GM18508 (cell line): ENCODE data around the gene LAMA3.
"Not testable (repeated sequence)": the region's sequence is repeated elsewhere in the genome, so short reads cannot be mapped to it uniquely, and the experiment has no call there.

Experiments used
- ATAC-seq: cut with Tn5 transposase; IDR thresholded peaks from one replicate; pipeline ENCODE4 v1.9.1; 2021; ENCODE audit warnings: moderate number of reproducible peaks; ENCODE audit not compliant: insufficient read depth, unreplicated experiment

LAMA3 gene

DNA sequence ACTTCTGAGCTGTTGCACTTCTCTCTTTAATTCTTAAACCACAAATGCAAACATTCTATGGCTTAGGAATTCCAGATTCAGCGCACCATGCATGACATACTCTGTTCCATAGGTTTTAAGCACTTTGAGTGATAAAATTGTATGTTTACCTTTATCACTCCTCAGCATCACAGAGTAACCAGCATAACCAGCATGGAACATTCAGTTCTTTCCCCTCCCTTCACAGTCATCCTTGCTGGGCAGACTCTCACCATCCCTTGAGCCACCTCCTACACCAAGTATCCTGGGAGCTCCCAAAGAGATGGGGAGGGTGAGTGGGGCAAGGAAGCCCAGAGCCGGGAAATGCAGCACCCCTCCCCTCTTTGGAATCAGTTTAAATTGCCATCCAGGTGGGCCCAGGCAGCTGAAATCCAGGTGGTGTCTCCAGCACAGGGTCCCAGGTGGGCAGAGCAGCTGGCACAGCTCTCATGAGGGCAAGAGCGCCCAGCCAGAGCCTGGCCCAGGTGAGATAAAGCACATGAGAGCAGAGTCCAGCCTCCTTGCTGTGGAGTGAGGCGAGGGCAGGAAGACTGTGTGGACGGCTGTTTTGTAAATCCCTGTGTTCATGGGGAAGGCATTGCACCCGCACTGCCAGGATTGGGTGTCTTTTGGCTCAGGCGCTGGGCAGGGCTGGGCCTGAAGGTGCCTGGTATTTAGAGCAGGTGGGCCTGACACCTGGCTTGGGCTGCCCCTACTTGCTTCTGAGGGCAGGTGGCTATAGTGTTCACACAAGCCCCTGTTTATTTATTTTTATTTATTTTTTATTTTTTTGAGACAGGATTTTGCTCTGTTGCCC, 36.8 kb downstream of the LAMA3 start:
- ATAC-seq, result no peak

DNA sequence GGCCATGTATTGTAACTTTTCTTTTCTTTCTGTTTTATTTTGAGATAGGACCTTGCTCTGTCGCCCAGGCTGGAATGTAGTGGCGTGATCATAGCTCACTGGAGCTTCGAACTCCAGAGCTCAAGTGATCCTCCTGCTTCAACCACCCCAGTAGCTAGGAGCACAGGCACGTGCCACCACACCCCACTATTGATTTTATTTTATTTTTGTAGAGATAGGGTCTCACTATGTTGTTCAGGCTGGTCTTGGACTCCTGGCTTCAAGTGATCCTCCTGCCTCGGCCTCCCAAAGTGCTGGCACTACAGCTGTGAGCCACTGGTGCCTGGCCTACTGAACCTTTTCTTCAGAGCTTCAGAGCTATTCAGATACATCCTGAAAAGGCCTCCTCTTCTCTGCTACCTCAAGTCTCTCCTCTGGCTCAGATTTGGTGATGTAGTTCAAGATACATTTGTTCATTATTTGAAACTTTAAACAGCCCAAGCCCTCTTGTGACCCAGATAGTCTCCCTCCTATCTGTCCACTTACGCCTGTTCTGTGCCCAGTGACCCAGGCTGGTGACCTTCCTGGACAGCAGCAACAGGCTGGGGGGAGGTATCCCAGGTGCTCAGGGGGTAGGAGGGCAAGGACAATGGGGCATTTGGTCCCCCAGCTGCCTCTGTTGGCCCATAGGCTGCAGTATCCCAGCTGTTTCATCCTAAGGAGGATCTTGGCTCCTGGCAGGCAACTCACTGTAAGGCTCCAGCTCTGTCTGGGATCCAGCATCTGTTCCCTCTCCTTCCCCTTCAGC, 38.6 kb downstream of the LAMA3 start:
- no peak for ATAC-seq

DNA sequence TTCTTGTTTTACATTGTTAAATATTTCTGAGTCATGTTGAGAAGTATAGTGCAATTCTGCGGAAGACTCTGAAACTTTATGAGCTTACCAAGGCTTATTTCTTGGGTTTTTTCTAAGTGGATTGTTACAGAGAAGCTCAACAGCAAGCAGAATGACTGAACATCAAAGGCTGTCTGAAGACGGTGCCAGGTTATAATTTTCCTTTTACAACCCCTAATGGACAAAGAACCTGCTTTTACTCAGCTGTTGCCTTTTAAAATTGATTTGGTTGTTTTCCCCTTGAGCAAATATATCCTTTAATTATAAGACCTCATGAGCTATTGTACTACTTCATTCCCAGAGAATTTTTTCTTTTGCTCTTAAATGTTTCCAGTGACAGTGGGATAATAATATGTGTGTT, 41.6 kb downstream of the LAMA3 start:
- ATAC-seq, result no peak

DNA sequence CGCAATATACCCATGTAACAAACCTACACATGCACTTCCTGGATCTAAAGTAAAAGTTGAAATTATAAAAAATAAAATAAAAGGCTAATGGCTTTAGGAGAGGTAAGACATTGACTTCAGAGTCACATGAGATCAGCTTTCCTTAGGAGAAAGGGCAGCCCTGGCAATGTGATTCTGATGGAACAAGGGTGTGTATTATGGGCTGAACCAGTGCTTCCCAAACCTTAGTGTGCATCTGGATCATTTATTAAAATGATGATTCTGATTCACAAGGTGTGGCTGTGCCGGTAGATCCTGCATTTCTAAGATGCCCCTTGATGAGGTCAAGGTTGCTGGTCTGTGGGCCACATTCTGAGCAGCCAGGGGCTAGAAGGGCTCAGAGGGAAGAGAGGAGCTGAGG, 42.6 kb downstream of the LAMA3 start:
- no peak for ATAC-seq

DNA sequence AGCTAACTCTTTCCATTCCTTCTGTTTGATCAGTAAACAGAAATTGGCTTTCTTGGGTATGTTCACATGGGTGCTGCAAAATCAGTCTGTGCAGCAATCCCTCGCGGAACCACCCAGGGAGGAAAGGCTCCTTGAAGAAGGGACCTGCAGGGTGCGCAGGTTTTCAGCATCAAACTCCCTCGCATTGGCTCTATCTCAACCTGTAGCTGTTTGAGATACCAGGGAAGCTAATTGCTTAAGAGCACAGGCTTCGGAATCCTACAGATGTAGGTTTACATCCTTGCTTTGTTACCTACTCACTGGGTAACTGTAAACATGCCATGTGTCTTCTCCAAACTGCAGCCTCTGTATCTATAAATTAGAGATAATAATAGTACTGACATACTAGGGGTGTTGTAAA, 43.2 kb downstream of the LAMA3 start:
- no peak for ATAC-seq

DNA sequence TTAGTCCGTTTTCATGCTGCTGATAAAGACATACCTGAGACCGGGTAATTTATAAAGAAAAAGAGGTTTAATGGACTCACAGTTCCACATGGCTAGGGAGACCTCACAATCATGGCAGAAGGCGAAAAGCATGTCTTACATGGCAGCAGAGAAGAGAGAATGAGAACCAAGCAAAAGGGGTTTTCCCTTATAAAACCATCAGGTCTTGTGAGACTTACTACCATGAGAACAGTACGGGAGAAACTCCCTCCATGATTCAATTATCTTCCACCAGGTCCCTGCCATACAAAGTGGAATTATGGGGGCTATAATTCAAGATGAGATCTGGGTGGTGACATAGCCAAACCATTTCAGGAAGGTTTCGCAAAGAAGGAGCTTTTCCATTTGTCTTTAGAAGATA, 44.0 kb downstream of the LAMA3 start:
- ATAC-seq, result not testable (repeated sequence)

DNA sequence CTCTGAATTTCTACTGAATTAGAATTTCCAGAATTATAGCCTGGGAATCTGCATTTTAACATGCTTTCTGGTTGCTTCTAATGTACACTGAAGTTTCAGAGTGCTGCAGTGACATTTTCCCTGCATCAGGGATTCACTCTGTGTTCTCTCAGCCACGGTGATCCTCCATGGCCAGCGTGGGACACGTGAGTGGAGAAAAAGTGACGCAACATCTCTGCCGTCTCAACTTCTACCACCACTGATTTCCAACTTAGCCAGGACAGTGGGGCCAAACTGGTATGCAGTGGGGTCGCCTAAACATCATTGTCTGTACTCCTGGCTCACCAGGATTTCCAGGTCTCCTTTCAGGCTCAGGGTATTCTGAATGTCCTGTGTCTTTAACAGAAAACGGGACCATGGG, 44.6 kb downstream of the LAMA3 start:
- no peak for ATAC-seq

DNA sequence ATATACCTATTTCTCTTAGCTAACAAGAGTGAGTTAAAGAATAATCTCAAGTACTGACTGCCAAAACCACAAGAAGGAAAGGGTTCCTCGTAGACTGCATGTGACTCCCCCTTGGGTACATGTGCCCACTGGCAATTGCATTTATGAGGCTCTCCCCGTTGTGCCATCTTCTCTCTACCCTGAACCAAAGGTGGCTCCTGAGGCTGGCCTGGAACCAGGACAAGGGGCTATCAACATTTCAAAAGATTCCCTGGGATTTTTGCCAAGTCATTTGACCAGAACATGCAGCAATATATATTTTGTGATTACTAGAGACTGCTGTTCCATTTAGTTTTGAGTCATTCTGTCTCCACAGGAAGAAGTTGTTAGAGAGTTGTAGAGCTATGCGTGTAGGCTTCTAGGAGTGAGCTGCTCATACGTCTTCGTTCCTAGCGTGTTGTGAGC, 45.8 kb downstream of the LAMA3 start:
- no peak for ATAC-seq

DNA sequence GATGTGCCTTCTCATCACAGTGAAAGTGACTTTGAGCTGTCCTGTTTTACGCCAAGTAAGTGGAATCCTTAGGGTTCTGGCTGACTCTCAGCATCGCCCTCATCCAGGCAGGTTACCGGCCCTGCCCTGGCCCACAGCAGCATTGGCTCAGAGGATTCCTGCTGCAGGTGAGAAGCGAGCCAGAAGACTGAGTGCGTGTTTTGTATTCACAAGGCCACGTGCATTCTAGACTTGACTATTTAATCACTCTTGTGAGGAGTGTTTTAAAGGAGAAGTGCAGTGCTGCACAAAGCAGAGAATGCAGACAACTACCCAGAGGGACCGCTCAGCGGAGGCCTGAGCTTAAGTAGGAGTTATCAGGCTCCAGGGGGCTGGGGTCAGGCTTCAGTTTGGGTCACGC, 48.3 kb downstream of the LAMA3 start:
- no peak for ATAC-seq

DNA sequence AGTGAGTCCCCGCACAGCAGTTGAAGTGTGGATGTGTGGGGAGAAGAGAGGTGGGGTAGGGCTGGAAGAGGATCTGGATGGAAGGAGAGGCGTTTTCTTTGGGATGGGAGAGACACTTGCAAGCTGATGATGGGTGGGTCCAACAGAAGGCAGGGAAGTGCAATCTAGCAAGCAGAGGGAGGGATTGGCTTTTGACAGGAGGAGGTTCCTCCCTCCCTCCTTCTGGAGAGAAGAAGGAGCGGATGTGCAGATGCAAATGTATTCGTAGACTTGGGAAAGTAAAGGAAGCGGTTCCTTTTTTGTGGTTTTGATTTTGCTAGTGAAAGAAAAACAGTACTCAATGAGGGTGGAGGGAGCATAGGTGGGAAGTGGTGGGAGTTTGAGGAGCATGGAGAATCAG, 48.9 kb downstream of the LAMA3 start:
- no peak for ATAC-seq

DNA sequence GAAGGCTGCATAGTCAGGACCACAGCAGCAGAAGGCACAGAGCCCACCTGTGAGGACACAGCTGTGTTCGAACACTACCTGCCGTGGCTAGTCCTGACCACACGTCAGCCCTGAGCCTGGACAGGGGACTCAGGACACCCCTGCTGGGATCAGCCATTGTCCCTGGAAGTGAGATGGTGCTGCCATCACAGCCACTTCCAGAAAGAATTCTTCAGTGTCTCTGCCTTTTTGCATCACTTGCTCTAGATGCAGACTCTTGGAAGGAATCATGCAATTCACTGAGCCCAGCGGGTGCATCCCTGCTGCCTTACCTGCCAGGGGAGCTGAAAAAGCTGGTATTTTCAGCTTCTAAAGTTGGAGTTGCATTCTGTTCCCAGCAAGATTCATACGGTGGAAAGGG, 49.3 kb downstream of the LAMA3 start:
- ATAC-seq, result no peak

DNA sequence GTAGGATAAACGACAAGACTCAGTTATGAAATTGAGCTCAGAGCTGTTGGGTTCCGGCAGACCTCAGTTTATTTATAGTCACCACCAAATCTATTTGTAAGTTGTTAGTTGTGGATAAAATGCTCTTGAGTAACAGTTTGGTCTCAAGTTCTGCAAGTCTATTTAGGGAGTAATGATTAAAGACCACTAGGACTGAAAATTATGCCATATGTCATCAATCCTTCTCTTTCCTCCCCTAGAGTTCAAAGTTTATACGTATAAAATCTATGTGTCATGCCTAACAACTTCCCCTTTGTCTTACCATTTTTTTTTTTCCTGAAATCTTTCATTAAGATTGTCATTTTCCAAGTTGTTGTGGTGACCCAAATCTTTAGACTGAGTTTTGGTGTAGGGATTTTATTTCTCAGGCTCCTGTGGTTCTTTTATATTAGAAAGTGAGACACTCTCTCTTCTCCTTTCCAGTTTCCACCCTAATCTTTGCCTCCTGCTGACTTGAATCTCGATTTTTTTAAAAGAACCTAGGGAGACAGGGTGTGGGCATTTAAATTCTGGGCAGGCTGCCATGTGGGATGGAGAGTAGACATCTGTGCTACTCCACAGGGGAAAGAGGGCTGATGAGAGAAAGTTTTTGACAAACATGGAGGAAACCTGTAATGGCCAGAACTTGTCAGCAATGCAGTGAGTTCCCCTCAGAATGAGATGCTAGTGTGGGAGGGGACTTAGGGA, 51.0 kb downstream of the LAMA3 start:
- ATAC-seq, result no peak

DNA sequence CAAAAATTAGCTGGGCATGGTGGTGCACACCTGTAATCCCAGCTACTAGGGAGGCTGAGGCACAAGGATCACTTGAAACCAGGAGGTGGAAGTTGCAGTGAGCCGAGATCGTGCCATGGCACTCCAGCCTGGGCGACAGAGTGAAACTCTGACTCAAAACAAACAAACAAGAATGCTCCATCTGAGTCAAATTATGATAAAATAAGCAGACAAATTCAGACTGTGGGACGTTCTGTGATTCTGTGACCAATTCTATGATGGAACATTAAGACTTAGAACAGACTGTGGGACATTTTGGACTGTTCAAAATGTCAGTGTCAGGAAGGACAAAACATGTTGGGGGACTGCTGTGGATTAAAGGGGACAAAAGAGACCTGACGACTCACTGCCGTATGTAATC, 52.7 kb downstream of the LAMA3 start:
- not testable (repeated sequence) for ATAC-seq

DNA sequence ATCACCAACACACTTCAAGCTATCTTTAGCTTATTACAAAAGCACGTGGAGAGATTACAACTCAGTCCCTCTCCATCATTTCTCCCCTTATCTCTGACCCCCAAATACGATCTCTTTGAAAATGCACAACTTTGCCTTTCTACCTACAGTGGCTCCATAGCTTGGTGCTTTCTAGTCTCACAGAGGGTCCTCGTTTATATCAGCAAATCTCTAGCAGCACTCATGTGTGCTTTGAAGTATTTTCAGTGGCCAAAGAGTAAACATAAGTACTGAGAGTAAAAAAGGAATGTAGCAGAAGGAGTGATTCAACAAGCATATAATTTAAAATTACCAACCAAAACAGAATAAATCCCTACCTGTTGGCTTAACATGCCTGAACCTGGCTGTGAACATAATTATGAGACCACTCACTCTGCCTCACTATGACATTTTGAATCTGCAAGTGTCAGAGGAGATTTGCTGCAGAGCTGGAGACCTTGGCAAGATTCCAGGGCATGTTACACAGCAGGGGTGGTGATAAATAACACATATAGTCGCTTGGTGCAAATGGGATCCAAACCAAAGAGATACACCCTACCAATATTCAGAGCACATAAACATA, 54.6 kb downstream of the LAMA3 start:
- ATAC-seq, result no peak

DNA sequence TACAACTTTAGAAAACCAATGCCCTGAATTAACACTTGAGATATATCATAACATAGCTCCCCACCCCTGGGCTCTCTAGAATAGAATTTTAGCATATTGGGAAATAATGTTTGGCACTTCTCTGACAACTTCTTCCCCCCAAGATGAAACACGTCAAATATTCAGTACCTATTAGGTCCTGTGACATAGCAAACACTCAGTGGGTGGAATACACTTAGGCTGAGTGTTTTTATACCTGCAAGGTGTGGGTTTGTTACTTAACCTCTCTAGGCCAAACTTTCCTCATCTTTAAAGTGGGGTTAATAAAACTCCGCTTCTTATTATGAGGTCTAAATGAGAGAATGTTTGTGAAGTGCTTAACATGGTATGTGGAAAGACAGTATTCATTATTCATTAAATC, 56.1 kb downstream of the LAMA3 start:
- no peak for ATAC-seq

DNA sequence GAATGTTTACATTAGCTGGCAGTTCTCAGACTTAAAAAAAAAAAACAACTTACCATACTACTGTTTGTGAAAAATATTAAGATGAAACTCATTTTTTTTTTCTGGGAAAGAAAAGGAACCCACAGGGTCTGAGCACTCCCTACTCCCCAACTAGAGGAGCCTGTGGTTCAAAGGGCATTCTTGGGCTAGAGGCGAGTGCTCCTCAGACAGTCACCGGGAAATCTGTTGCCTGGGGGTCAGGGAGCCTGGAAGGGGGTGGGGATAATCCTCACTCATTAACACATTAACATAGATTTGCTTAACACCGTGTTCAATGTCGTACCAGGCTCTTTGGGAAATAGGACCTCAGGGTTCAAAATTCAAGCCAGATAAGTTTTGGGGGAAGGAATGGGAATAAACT, 57.6 kb downstream of the LAMA3 start:
- ATAC-seq, result no peak

DNA sequence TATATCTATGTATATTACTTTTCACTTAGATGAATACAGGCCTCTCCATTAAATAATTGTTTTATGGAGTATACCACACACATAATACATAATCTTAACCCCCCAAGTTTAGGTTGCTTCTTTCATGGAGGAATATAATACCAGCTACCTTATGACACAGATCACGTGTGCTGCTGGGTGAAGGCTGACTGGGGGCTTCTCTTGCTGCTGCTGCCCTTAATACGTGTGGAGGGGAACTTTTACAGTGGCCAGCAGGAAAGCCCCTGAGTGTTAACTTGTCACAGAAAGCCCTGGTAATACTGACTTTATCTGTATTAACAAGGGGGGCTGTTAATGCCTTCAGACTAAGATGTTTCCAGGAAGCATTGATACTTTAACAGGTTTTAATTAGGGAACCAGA, 63.1 kb downstream of the LAMA3 start:
- ATAC-seq, result no peak

DNA sequence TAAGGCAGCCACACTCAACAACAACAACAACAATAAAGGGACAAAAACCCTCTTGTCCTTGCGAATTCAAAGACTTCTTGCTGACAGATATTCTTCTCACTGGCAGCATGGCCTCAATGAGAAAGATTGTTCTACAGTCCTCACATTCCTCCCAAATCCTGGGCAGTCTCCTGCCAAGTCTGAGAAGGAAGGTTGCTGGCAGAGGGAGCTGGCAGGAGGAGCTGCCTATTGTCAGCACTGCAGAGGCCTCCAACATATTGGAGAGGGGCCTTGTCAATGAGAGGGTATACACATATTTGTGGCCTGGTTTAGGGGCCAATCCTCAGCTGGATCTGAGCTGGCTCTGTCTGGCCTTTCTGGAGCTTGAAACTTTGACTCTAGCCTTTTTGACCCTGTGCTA, 63.5 kb downstream of the LAMA3 start:
- ATAC-seq, result no peak

DNA sequence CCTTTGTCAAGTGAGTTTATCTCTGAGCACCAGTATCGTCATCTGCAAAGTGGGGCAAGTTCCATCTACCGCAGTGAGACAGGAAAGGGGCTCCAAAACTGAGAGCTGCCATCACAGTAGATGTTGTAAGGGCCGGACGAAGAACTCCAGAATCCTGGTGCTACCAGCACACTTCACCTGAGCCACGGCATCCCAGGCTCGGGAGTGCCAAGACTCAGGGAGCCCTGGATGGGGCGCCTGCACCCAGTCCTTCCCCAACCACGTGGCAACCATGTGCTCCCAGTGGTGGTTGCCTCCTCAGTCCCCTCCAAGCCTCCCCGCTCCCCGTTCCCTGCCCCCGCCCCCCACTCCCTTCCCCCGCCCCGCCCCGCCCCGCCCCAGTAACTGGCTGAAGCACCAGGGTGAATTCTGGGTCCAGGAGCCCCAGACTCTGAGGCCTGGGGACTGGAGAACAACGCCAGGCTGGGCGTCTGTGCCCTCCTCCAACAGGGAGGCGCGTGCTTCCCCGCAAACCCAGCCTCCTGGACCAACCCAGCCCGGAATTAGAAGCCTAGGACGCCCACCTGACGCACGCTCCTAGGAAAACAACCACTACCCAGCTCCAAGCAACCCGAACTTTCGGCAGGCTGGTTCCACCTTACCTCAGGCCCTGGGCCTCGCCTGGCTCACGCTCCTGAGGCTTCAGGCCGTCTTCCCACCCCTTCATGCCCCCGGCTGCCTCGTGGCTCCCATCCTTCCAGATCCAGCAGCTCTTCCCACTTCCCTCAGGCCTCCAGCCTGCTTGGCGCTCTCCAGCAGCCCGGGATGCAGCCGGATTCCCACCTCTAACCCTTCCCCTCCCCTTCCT, 67.6 kb downstream of the LAMA3 start:
- ATAC-seq, result no peak

DNA sequence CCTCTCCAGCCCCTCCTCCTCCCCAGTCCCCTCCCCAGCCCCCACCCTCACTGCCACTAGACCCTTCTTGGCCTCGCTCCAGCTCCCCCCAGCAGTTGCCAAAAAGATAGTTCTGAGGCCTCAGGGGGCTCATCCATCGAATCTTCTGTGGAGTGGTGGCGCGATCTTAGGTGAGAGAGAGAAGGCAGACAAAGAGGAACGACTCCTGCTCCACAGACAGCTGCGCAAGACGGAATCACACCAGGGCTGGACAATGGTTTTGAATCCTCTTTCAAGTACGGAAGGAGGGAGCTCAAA, 68.1 kb downstream of the LAMA3 start:
- no peak for ATAC-seq
